SKM-1 (cell line): Measurements from ENCODE around the gene NMT1.
"Not testable (repeated sequence)": the region's sequence is repeated elsewhere in the genome, so short reads cannot be mapped to it uniquely, and the experiment has no call there.

Source experiments
- DNase-seq: peaks from one replicate; lab custom pipeline; 2025; ENCODE audit not compliant: unreplicated experiment; lab: John Stamatoyannopoulos, UW

Gene NMT1

DNA sequence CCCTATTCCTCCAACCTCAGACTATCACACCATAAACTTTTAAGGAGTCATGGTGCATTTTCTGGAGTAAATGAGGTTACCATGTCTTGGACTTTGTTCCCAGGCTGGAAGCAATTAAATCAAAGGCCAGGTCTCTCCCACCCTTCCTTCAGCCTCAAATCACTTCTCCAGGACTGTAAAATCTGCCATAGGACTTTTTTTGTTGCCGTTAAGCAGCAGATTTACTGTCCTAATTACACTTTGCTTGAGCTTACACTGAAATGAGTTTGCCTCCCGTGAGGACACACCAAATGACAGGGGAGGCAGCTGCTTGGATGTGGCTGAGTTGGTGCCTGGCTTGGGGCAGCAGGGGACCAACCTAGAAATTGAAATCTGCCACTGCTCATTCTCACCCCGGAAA, 24.4 kb upstream of the NMT1 start:
- DNase-seq = no peak

GRCh38 chr17:45038728-45039634, 22.1 kb upstream of the NMT1 start:
- no peak for DNase-seq

DNA sequence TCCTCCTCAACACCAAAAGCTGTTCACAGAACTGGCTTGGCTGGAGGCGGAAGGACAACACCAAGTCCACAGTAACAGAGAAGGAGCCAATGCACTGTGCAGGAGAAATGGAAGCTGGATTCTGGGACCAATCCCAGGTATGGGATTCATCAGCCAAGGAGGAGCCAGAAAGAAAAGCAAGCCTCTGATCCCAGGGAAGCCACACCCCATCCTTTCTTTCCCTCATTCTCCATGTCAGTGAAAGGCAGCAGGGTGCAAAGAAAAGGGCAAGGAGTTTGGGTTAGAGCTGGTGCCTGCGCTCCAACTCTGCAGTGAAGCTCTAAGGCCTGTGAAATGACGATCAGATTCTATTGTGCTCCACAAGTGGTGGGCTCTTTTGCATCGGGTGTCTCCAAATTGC, 20.7 kb upstream of the NMT1 start:
- DNase-seq = no peak

- no peak for DNase-seq
Measured at GRCh38 chr17:45042346-45043120, 18.6 kb upstream of the NMT1 start.

GRCh38 chr17:45043813-45044540, 17.1 kb upstream of the NMT1 start:
- DNase-seq = no peak

DNA sequence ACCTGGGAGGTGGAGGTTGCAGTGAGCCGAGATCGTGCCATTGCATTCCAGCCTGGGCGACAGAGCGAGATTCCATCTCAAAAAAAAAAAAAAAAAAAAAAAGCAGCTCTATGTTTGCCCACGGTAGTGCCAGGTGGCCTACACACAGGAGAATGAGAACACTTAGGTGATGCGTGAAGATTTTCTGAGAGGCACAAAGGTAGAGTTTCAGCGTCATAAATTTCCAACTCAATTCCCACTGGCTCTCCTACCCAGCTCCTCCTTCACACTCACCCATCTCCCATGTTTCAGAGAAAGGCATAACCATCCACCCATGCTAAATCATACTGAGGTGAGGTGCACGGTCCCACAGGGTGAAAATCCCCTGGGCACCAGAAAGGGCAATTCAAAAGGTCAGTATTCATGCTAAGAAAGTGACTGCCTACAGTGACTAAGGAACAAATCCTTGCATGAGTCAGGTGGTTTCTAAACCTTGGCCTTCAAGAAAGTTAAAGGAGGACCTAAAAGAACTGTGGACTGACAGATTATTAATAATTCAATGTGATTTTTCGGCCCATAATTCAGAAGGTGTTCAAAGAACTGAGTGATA, 14.5 kb upstream of the NMT1 start:
- no peak for DNase-seq

DNA sequence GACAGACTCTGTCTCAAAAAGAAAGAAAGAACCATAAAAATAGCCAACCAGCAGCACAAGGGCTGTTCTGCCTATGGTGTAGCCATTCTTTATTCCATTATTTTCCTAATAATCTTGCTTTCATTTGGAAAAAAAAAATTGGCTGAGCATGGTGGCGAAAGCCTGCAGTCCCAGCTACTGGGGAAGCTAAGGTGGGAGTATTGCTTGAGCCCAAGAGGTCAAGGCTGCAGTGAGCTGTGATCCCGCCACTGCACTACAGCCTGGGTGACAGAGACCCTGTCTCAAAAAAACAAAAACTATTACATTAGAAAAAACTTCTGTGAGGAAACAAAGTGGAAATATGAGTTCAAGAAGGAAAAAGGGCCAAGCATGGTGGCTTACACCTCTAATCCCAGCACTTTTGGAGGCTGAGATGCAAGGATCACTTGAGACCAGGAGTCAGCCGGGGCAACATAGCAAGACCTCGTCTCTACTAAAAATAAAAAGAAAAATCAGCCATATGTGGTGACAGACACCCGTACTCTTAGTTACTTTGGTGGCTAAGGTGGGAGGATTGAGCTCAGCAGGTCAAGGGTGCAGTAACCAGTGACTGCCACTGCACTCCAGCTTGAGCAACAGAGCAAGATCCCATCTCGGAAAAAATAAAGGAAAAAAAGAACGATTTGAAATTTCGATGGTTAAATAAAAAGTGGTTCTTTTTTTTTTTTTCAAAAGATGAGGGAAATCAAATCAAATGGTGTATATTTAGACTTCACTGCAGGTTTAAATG, 12.1 kb upstream of the NMT1 start:
- DNase-seq = no peak

DNA sequence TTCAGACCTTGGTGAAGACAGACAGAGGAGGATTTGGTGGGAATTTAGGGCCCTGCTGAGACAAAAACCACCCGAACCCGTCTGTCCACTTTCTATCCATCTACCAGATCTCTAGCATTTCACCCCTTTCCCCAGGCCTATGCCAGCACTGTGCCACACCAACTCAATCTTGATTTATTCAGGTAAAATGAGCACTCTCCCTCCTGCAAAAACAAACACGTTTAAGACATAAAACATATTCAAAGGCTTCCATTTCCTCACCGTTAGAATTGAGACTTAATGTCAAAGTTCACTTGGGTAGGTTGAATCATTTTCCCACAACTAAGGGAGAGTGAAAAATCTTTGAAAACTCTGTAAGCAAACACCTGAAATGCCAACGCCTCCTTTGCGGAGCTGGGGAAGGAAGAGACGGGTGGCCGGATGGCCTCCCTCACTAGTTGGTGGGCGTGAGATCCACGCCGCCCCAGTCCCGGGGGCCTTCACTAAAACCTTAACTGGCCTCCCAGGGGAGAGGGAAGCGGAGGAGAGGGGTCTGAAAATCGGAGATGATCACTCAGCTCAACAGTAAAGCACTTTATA, 10.5 kb upstream of the NMT1 start:
- DNase-seq = no peak

DNA sequence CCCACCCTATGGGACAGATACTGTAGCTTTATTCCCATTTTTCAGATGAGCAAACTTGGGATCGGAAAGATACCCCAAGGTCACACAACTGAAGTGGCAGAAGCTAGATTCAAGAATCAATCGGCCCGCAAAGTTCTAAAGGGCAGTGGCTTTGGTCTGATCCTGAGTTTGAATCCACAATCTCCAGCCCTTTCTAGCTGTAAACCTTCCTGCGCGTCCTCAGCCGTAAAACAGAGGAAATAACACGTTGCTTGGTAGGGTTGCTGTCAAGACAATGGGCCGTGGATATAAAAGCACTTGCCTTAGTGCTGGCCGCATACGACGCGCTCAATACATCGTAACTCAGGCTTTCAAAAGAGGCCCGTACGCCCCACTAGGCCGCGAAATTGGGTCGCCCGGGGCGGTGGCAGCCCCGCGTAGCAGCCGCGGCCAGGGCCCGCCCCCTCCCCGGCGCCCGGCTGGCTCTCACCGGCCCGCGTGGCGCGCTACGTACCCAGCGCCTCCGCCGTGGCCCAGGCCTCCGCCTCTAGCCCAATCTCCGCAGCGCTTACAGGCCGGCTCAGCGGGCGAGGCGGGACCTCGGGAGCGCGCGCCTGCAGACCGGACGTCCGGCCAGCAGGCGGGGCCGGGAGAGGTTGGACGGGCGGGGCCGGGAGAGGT, 9.9 kb upstream of the NMT1 start, which contains the start of gene DCAKD:
Gene DCAKD, minus strand, starts transcription at position 573 of the 660 bp plus-strand sequence. CDS start 16,747 bp downstream, outside the sequence.
- DNase-seq = peak; percentile 90

- DNase-seq = not testable (repeated sequence)
Measured at GRCh38 chr17:45051720-45052051, 9.4 kb upstream of the NMT1 start.

DNA sequence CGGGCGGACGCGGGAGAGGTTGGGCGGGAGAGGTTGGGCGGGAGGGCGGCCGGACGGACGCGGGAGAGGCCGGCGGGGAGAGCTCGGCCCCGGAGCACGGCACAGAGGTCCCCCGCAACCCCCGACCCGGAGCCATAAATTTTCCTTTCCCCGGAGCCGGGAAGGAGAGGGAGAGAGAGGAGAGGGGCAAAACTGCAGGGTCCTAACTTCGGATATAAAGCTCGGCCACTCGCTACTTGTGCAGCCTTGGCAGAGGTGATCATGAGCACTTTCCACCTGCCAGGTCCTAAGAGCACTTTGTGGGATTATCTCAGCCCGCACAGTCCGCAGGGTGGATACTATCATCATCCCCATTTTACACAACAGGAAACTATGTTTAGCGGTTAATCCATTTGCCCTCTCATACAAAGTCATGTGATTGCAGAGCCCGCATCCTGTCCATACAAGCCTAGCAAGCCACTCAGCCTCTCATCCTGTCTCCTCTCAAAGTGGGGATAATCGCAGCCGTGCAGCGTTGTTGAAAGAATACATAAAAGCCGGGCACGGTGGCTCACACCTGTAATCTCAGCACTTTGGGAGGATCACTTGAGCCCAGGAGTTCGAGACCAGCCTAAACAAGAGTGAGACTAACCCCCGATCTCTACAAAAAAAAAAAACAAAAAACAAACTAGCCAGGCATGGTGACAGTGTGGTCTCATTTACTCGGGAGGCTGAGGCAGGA, 8.9 kb upstream of the NMT1 start:
- DNase-seq = no peak

GRCh38 chr17:45060382-45060796, 728 bp upstream of the NMT1 start:
- no peak for DNase-seq

DNA sequence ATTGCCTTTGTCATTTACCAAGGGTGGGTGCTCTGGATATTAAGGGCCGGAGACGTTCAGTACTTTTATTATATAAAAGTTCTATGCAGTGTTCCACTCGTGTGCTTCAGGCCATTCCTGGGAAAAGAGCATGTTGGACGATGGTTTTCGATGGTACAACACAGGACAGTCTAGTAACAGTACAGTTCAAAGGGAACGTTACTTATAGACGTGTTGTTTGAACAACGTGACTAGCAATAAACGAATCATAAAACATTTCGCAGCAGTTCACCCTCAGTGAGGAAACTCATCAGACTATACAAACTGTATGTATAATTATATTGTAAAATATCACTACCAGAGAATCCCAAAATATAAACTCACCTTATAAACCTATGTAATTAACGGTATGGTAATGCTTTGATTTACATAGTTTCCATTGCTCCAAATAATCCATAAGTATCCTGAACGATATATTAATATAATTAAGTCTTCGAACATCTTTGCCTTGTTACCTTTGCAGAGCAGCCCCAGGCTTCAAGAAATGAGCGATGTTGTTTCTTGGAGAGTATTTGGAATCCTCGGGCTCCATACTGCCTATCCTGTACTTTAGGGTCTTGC, 589 bp downstream of the NMT1 start:
- DNase-seq = no peak

DNA sequence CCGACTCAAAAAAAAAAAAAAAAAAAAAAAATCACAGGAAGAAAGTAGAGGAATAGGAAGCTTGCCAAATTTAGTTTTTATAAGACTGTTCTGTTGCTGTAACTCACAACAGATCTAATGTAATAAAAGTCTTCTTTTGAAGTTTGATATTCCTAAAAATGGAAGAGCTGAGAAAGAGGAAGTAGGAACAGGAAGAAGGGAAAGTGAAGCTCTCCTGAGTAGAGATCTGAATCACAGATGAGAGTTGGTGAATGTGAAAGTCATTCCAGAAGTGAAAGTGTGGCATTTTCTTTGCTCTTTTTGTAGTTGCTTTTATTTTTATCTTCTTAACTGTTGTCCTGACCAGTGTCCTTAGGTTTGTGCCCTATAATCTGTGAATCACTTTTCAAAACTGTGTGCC, 2.1 kb downstream of the NMT1 start:
- DNase-seq = no peak

DNA sequence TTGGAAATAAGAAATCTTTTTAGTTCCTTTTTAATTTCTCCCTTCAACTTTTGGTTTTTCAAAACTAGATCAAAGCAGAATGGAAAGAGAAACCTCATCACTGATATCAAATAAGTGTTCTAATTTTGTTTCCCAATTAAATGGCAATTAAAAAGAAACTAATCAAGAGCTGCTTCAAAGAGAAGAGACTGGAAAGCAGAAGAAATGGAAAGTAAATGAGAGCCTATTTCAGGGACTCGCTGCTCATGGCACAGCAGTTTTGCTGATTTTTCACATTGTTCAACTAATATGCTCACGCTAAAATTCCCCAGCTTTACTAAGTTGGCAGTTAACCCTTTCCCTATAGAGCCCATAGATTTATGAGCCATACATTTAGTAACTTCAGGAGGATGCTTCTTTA, 6.5 kb downstream of the NMT1 start:
- no peak for DNase-seq

GRCh38 chr17:45070001-45070400, 8.9 kb downstream of the NMT1 start:
- no peak for DNase-seq

GRCh38 chr17:45070809-45071208, 9.7 kb downstream of the NMT1 start:
- no peak for DNase-seq

DNA sequence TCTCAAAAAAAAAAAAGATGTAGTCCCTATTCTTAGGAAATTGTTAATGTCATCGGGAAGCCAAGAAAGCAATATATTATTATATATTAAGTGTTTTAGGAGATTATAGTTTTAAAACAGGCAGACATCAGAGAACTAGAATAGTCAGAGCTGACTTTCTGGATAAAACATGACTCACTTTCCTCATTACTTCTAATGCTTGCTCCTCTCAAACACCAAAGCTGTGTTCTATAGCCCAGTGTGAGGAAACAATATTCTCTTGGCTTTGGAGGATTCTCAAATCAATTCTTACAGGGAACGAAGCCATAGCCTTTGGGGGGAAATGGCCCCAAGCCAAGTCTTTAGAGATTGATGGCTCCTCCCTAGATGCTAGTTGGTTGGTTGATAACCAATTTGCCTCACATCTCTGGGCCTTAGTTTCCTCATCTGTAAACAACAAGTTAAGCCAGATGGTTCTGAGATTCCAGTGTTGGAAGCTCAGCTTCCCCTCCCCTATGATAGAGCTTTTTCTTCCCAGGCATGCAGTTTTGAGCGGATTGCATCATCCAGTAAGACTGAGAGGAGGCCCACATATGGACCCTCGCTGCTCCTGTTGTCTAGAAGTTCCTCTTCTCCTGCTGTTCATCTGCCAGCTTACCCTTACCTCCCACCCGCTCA, 12.4 kb downstream of the NMT1 start:
- DNase-seq = no peak
